Measurements from ENCODE around the gene DBF4.

DNA sequence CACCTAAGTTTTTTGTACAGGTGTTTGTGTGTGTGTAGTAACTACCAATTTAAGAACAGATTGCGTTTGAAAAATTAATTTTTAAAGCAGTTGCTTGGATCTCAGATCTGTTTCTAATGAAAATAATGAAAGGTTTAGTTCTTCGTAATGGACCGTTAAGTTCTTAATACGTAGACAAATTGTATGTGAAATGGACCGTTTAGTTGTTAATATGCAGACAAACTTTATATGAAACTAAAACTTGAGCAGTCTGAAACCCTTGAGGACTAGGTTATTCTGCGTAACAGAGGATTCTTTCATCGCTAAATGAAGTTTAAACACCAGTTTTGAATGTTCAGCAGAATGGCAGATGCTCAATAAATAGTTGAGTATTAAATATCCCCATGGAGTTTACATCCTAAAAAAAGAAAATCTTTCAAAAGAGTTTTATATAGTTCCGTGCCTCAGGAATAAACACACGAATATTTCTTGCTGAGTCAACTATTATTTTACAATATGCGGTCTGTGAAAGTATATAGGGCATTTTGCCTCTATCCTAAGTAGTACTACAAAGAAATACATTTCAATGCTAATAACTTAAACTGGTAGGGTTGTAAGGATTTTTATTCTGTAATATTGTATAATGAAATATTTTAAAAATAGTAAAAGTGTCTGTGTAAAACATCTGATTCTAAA lies 1.2 kb downstream of the DBF4 start:
- TF ChIP-seq ZNF12 (CRISPR knock-in tag; IDR thresholded peaks at IDR 0.05) (no peak), ZNF146 (CRISPR knock-in tag; IDR thresholded peaks at IDR 0.05; ENCODE audit: unreplicated experiment) (no peak)
- TF ChIP-seq, protein P1, sequence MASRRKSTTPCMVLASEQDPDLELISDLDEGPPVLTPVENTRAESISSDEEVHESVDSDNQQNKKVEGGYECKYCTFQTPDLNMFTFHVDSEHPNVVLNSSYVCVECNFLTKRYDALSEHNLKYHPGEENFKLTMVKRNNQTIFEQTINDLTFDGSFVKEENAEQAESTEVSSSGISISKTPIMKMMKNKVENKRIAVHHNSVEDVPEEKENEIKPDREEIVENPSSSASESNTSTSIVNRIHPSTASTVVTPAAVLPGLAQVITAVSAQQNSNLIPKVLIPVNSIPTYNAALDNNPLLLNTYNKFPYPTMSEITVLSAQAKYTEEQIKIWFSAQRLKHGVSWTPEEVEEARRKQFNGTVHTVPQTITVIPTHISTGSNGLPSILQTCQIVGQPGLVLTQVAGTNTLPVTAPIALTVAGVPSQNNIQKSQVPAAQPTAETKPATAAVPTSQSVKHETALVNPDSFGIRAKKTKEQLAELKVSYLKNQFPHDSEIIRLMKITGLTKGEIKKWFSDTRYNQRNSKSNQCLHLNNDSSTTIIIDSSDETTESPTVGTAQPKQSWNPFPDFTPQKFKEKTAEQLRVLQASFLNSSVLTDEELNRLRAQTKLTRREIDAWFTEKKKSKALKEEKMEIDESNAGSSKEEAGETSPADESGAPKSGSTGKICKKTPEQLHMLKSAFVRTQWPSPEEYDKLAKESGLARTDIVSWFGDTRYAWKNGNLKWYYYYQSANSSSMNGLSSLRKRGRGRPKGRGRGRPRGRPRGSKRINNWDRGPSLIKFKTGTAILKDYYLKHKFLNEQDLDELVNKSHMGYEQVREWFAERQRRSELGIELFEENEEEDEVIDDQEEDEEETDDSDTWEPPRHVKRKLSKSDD (conservative IDR thresholded peaks at IDR 0.05; ENCODE audit: low read length) = no peak

Data from K562 (cell line).